SJCRH30 (cell line): ENCODE data around the gene ABCG2. TPM values are rescaled to one million over a fixed set of nuclear protein-coding genes. Genes with fewer than 3 reads are reported as not detected.
"Not testable (repeated sequence)": the region's sequence is repeated elsewhere in the genome, so short reads cannot be mapped to it uniquely, and the experiment has no call there.

ENCODE experiments used
- DNase-seq, 2 experiments: peaks; one replicate each; pipeline ENCODE4 v3.0.0-alpha.2; 2015 to 2020
- H3K27ac ChIP-seq: fragments of 250-450 bp; sonication (Bioruptor Pico); 2 replicates; pipeline ENCODE4 v1.5.1; 2020; ENCODE audit warnings: mild to moderate bottlenecking, moderate library complexity
- H3K27me3 ChIP-seq: fragments of 250-450 bp; sonication (Bioruptor Pico); 2 replicates; pipeline ENCODE4 v1.5.1; 2020; ENCODE audit warnings: mild to moderate bottlenecking, moderate library complexity
- H3K36me3 ChIP-seq: fragments of 250-450 bp; sonication (Bioruptor Pico); 2 replicates; pipeline ENCODE4 v1.5.1; 2020; ENCODE audit warnings: mild to moderate bottlenecking, moderate library complexity
- H3K4me1 ChIP-seq: fragments of 250-450 bp; sonication (Bioruptor Pico); 2 replicates; pipeline ENCODE4 v1.5.1; 2020; ENCODE audit warnings: mild to moderate bottlenecking, moderate library complexity
- H3K4me3 ChIP-seq: fragments of 250-450 bp; sonication (Bioruptor Pico); 2 replicates; pipeline ENCODE4 v1.5.1; 2020; ENCODE audit warnings: mild to moderate bottlenecking, moderate library complexity
- H3K9me3 ChIP-seq: fragments of 250-450 bp; sonication (Bioruptor Pico); replicated peaks from 2 replicates; pipeline ENCODE4 v1.5.1; 2020; ENCODE audit warnings: mild to moderate bottlenecking, moderate library complexity
- total RNA-seq: library from RNA; depleted of rRNA; stranded (reverse); fragments of >200 nt; shearing (Covaris generic); gene quantifications from 2 replicates; pipeline ENCODE4 v1.2.3, GENCODE V29; 2014

Gene ABCG2
- total RNA-seq, 1 experiment from 2014 or later: 0.12 TPM

- H3K9me3 ChIP-seq: no peaks in the 10 kb centered on the region
- no peak for DNase-seq
- no peak overlapping the region for H3K4me3 ChIP-seq
- no peaks in the 10 kb centered on the region for H3K27me3 ChIP-seq
- H3K36me3 ChIP-seq: no peaks in the 10 kb centered on the region
- no peak overlapping the region for H3K27ac ChIP-seq
- no peaks in the 10 kb centered on the region for H3K4me1 ChIP-seq
These were observed 27.5 kb upstream of the ABCG2 start for GRCh38 chr4:88185906-88186305.

GRCh38 chr4:88179261-88179660 is 20.8 kb upstream of the ABCG2 start:
- Histone ChIP-seq H3K4me1 (no peaks in the 10 kb centered on the region), H3K9me3 (no peaks in the 10 kb centered on the region; the same call in 1 of the 2 replicates), H3K27ac (no peak overlapping the region), H3K27me3 (no peaks in the 10 kb centered on the region), H3K4me3 (no peak overlapping the region), H3K36me3 (no peaks in the 10 kb centered on the region)
- DNase-seq: no peak

- no peak for DNase-seq
- Histone ChIP-seq H3K27me3 (no peaks in the 10 kb centered on the region), H3K27ac (no peak overlapping the region), H3K9me3 (no peaks in the 10 kb centered on the region; the same call in 1 of the 2 replicates), H3K36me3 (no peaks in the 10 kb centered on the region), H3K4me1 (no peaks in the 10 kb centered on the region), H3K4me3 (no peak overlapping the region)
These were observed 20.3 kb upstream of the ABCG2 start for GRCh38 chr4:88178626-88179231.

GRCh38 chr4:88177983-88178625 is 19.7 kb upstream of the ABCG2 start:
- Histone ChIP-seq H3K27me3 (no peaks in the 10 kb centered on the region), H3K4me3 (no peak overlapping the region), H3K36me3 (no peaks in the 10 kb centered on the region), H3K4me1 (no peaks in the 10 kb centered on the region), H3K9me3 (no peaks in the 10 kb centered on the region; the same call in 1 of the 2 replicates), H3K27ac (no peak overlapping the region)
- peak in 1 of 2 experiments; percentile 9 for DNase-seq

- Histone ChIP-seq H3K36me3 (no peaks in the 10 kb centered on the region), H3K27ac (no peak overlapping the region), H3K4me1 (no peaks in the 10 kb centered on the region), H3K4me3 (no peak overlapping the region), H3K9me3 (no peaks in the 10 kb centered on the region), H3K27me3 (no peaks in the 10 kb centered on the region)
- no peak for DNase-seq
These were observed 14.5 kb upstream of the ABCG2 start for GRCh38 chr4:88172987-88173386.

GRCh38 chr4:88171206-88171605 is 12.8 kb upstream of the ABCG2 start:
- no peaks in the 10 kb centered on the region for H3K36me3 ChIP-seq
- H3K27ac ChIP-seq: no peak overlapping the region

GRCh38 chr4:88169298-88169697 is 10.9 kb upstream of the ABCG2 start:
- Histone ChIP-seq H3K27ac (no peak overlapping the region), H3K9me3 (no peaks in the 10 kb centered on the region), H3K4me3 (no peak overlapping the region), H3K4me1 (no peaks in the 10 kb centered on the region), H3K36me3 (no peaks in the 10 kb centered on the region), H3K27me3 (no peaks in the 10 kb centered on the region)
- no peak for DNase-seq

More at GRCh38 chr4:88171206-88171605, 12.8 kb upstream of the ABCG2 start:
- Histone ChIP-seq H3K9me3 (no peaks in the 10 kb centered on the region), H3K4me3 (no peak overlapping the region), H3K4me1 (no peaks in the 10 kb centered on the region), H3K27me3 (no peaks in the 10 kb centered on the region)
- DNase-seq: no peak

- no peaks in the 10 kb centered on the region for H3K4me1 ChIP-seq
- no peaks in the 10 kb centered on the region for H3K9me3 ChIP-seq
- no peak overlapping the region for H3K27ac ChIP-seq
- no peaks in the 10 kb centered on the region for H3K36me3 ChIP-seq
- no peaks in the 10 kb centered on the region for H3K27me3 ChIP-seq
- no peak overlapping the region for H3K4me3 ChIP-seq
- no peak for DNase-seq
These were observed 8.2 kb upstream of the ABCG2 start for GRCh38 chr4:88166608-88167007.

GRCh38 chr4:88163336-88163735 is 4.9 kb upstream of the ABCG2 start:
- no peak for DNase-seq
- Histone ChIP-seq H3K4me1 (no peaks in the 10 kb centered on the region), H3K36me3 (no peaks in the 10 kb centered on the region), H3K27ac (no peak overlapping the region), H3K4me3 (no peak overlapping the region), H3K9me3 (no peaks in the 10 kb centered on the region), H3K27me3 (no peaks in the 10 kb centered on the region; the same call in 1 of the 2 replicates)

GRCh38 chr4:88162626-88163025 is 4.2 kb upstream of the ABCG2 start:
- H3K27ac ChIP-seq: no peak overlapping the region
- peaks cover 4% of the 10 kb centered on the region for H3K27me3 ChIP-seq
- H3K36me3 ChIP-seq: no peaks in the 10 kb centered on the region
- no peaks in the 10 kb centered on the region for H3K9me3 ChIP-seq
- H3K4me3 ChIP-seq: no peak overlapping the region
- H3K4me1 ChIP-seq: no peaks in the 10 kb centered on the region
- no peak for DNase-seq

- Histone ChIP-seq H3K9me3 (no peaks in the 10 kb centered on the region), H3K4me3 (peak overlapping the region; percentile 58), H3K27me3 (peaks cover 4% of the 10 kb centered on the region), H3K36me3 (no peaks in the 10 kb centered on the region), H3K27ac (no peak overlapping the region), H3K4me1 (no peaks in the 10 kb centered on the region)
- no peak for DNase-seq
These were observed 838 bp upstream of the ABCG2 start for GRCh38 chr4:88159229-88159725.

GRCh38 chr4:88158038-88158488 is 376 bp downstream of the ABCG2 start:
- no peaks in the 10 kb centered on the region for H3K36me3 ChIP-seq
- no peak for DNase-seq
- H3K4me1 ChIP-seq: no peaks in the 10 kb centered on the region
- H3K9me3 ChIP-seq: no peaks in the 10 kb centered on the region
- peak overlapping the region; percentile 58 for H3K4me3 ChIP-seq
- H3K27me3 ChIP-seq: peaks cover 4% of the 10 kb centered on the region
- no peak overlapping the region for H3K27ac ChIP-seq

GRCh38 chr4:88152331-88152730 is 6.1 kb downstream of the ABCG2 start:
- H3K4me3 ChIP-seq, H3K4me1 ChIP-seq: not testable (repeated sequence)

GRCh38 chr4:88148560-88148959 is 9.9 kb downstream of the ABCG2 start:
- H3K27ac ChIP-seq: no peak overlapping the region
- no peak overlapping the region for H3K4me3 ChIP-seq
- H3K4me1 ChIP-seq: no peaks in the 10 kb centered on the region
- H3K9me3 ChIP-seq: no peaks in the 10 kb centered on the region
- no peak for DNase-seq
- H3K27me3 ChIP-seq: peaks cover 9% of the 10 kb centered on the region; the same call in 1 of the 2 replicates
- H3K36me3 ChIP-seq: no peaks in the 10 kb centered on the region

More at GRCh38 chr4:88152331-88152730, 6.1 kb downstream of the ABCG2 start:
- H3K9me3 ChIP-seq, DNase-seq, H3K27ac ChIP-seq, H3K36me3 ChIP-seq, H3K27me3 ChIP-seq: not testable (repeated sequence)

GRCh38 chr4:88147799-88148217 is 10.6 kb downstream of the ABCG2 start:
- Histone ChIP-seq H3K4me3 (no peak overlapping the region), H3K27me3 (peaks cover 9% of the 10 kb centered on the region; the same call in 1 of the 2 replicates), H3K36me3 (no peaks in the 10 kb centered on the region), H3K27ac (no peak overlapping the region), H3K9me3 (no peaks in the 10 kb centered on the region), H3K4me1 (no peaks in the 10 kb centered on the region)
- DNase-seq: no peak
